ENCODE data around the gene RXRG. TPM values are rescaled to one million over a fixed set of nuclear protein-coding genes. Genes with fewer than 3 reads are reported as not detected.
A peak's percentile ranks its signal among the peaks of the same experiment; 100 is the strongest.

RXRG gene
- total RNA-seq, 1 donor from 2014 or later, result not detected

DNA sequence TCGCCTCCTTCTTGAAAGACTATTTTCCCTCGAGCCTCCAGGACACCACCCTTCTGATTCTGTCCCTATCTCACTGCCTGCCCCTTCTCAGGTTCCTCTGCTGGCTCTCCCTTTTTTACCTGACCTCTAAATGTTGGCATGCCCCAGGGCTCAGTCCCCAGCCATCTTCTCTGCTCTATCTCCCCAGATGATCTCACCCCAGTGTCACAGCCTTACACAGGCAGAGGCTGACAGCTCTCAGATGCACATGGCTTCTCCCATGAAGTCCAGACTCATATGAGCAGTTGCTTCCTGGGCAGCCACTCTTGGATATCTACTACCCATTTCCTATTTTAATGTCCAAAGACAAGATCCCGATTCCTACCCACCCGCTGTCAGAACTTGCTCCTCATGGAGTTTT lies 37.5 kb downstream of the RXRG start:
- H3K4me3 Mint-ChIP-seq (ENCODE audit: unreplicated experiment), result no peak overlapping the region
- Histone ChIP-seq H3K79me2 (ENCODE audit: insufficient read depth, low read length) (no peaks in the 10 kb centered on the region), H3K4me2 (ENCODE audit: low read length) (no peak overlapping the region), H3K4me1 (ENCODE audit: insufficient read depth, low read length) (no peaks in the 10 kb centered on the region), H3K27me3 (ENCODE audit: insufficient read depth, low read length) (peaks cover 36% of the 10 kb centered on the region), H3K27ac (ENCODE audit: low read depth, low read length) (no peak overlapping the region), H3K4me3 (ENCODE audit: insufficient read depth, low read depth, low read length) (no peak overlapping the region), H3K9me3 (ENCODE audit: insufficient read depth, low read depth, low read length) (no peaks in the 10 kb centered on the region), H4K20me1 (ENCODE audit: insufficient read depth, low read length) (no peaks in the 10 kb centered on the region), H2AFZ (ENCODE audit: low read depth, low read length) (no peak overlapping the region), H3K36me3 (ENCODE audit: insufficient read depth, low read length) (no peaks in the 10 kb centered on the region), H3K9ac (ENCODE audit: low read length) (no peak overlapping the region)
- DNase-seq (ENCODE audit: low read depth), result no peak
- H3K27ac Mint-ChIP-seq (ENCODE audit: unreplicated experiment), result no peak overlapping the region
- FAIRE-seq, result no peak
- H3K9me3 Mint-ChIP-seq (ENCODE audit: unreplicated experiment), result no peaks in the 10 kb centered on the region
- H3K27me3 Mint-ChIP-seq (ENCODE audit: low read depth, unreplicated experiment), result peaks cover 63% of the 10 kb centered on the region
- H3K36me3 Mint-ChIP-seq (ENCODE audit: low read depth, unreplicated experiment), result peaks cover 3% of the 10 kb centered on the region
- TF ChIP-seq, protein P1, sequence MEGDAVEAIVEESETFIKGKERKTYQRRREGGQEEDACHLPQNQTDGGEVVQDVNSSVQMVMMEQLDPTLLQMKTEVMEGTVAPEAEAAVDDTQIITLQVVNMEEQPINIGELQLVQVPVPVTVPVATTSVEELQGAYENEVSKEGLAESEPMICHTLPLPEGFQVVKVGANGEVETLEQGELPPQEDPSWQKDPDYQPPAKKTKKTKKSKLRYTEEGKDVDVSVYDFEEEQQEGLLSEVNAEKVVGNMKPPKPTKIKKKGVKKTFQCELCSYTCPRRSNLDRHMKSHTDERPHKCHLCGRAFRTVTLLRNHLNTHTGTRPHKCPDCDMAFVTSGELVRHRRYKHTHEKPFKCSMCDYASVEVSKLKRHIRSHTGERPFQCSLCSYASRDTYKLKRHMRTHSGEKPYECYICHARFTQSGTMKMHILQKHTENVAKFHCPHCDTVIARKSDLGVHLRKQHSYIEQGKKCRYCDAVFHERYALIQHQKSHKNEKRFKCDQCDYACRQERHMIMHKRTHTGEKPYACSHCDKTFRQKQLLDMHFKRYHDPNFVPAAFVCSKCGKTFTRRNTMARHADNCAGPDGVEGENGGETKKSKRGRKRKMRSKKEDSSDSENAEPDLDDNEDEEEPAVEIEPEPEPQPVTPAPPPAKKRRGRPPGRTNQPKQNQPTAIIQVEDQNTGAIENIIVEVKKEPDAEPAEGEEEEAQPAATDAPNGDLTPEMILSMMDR (IDR thresholded peaks at IDR 0.05; ENCODE audit: insufficient read depth, low read depth, low read length), result no peak
- TF ChIP-seq EZH2 (IDR thresholded peaks at IDR 0.05; ENCODE audit: insufficient read depth, low read length), result no peak
- no peaks in the 10 kb centered on the region for H3K4me1 Mint-ChIP-seq (ENCODE audit: low read depth, unreplicated experiment)

DNA sequence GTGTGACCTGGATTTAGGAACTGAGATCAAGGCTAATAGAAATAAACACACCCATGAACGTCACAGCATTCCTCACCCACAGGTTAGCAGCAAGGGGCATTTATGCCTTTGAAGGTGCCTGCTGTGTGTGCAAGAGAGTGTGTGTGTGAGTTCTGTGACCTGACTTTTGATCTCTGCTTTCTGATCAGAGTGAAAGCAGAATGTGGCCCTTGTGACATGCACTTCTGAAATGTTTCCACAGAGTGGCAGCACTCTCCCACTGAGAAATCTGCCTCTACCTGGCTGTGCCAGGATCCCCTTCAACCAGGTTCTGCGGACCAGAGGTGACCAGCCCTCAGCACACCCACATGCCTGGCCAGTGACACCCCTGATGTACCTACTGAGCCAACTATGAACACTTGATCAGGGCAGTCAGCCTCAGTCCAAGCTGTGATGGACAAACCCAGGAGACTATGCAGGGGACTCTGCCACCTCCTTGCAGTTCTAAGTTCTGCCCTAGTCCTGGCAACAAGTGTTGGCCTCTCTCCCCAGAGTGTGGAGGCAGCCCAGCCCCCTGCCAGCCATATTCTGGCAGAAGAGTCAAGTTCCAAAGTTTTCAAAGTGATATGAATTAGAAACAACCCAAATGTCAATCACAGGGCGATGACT lies 41.0 kb downstream of the RXRG start:
- Histone ChIP-seq H3K27ac (ENCODE audit: low read depth, low read length) (no peak overlapping the region), H4K20me1 (ENCODE audit: insufficient read depth, low read length) (no peaks in the 10 kb centered on the region), H3K9ac (ENCODE audit: low read length) (no peak overlapping the region), H2AFZ (ENCODE audit: low read depth, low read length) (no peak overlapping the region), H3K4me1 (ENCODE audit: insufficient read depth, low read length) (no peaks in the 10 kb centered on the region), H3K27me3 (ENCODE audit: insufficient read depth, low read length) (peaks cover 45% of the 10 kb centered on the region), H3K4me3 (ENCODE audit: insufficient read depth, low read depth, low read length) (no peak overlapping the region), H3K9me3 (ENCODE audit: insufficient read depth, low read depth, low read length) (no peaks in the 10 kb centered on the region), H3K79me2 (ENCODE audit: insufficient read depth, low read length) (no peaks in the 10 kb centered on the region), H3K4me2 (ENCODE audit: low read length) (no peak overlapping the region), H3K36me3 (ENCODE audit: insufficient read depth, low read length) (no peaks in the 10 kb centered on the region)
- FAIRE-seq (no peak), DNase-seq (ENCODE audit: low read depth) (no peak)
- no peaks in the 10 kb centered on the region for H3K9me3 Mint-ChIP-seq (ENCODE audit: unreplicated experiment)
- H3K4me1 Mint-ChIP-seq (ENCODE audit: low read depth, unreplicated experiment), result no peaks in the 10 kb centered on the region
- H3K4me3 Mint-ChIP-seq (ENCODE audit: unreplicated experiment), result no peak overlapping the region
- H3K27ac Mint-ChIP-seq (ENCODE audit: unreplicated experiment), result no peak overlapping the region
- H3K27me3 Mint-ChIP-seq (ENCODE audit: low read depth, unreplicated experiment), result peaks cover 51% of the 10 kb centered on the region
- H3K36me3 Mint-ChIP-seq (ENCODE audit: low read depth, unreplicated experiment), result peaks cover 2% of the 10 kb centered on the region
- TF ChIP-seq, protein P1 (IDR thresholded peaks at IDR 0.05; ENCODE audit: insufficient read depth, low read depth, low read length), result peak; percentile 28
- TF ChIP-seq EZH2 (IDR thresholded peaks at IDR 0.05; ENCODE audit: insufficient read depth, low read length), result no peak

DNA sequence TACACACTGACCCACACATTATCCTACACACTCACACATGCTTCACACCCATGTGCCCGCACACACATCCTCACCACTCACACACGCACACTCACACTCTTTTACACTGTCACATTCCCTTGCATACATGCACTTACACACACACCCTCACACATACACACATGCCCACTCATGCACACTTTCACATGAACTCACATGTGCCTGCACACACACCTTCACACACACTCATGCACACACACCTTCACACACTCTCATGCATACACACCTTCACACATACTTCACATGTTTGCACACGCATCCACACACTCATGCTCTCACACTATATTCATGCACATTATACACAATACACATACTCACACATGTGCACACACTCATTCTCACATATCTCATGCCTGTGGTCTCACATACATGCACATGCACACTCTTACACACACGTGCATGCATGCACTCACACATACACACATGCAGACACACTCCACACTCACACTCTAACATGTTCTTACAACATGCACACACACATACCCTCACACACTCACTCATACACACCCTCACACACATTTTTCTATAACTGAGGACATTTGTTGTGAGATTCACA lies 42.3 kb downstream of the RXRG start:
- FAIRE-seq, result no peak
- no peaks in the 10 kb centered on the region for H3K36me3 ChIP-seq (ENCODE audit: insufficient read depth, low read length)
- H3K9me3 ChIP-seq (ENCODE audit: insufficient read depth, low read depth, low read length), result no peaks in the 10 kb centered on the region

More for the DNA sequence above, 42.3 kb downstream of the RXRG start:
- H3K27ac ChIP-seq (ENCODE audit: low read depth, low read length), result no peak overlapping the region
- no peak overlapping the region for H3K9ac ChIP-seq (ENCODE audit: low read length)
- H3K4me2 ChIP-seq (ENCODE audit: low read length), result no peak overlapping the region
- no peak for DNase-seq (ENCODE audit: low read depth)
- H3K9me3 Mint-ChIP-seq (ENCODE audit: unreplicated experiment), result peaks cover 2% of the 10 kb centered on the region
- no peaks in the 10 kb centered on the region for H3K36me3 Mint-ChIP-seq (ENCODE audit: low read depth, unreplicated experiment)
- no peaks in the 10 kb centered on the region for H3K79me2 ChIP-seq (ENCODE audit: insufficient read depth, low read length)
- H3K27me3 ChIP-seq (ENCODE audit: insufficient read depth, low read length), result peaks cover 45% of the 10 kb centered on the region
- TF ChIP-seq, protein P1 (IDR thresholded peaks at IDR 0.05; ENCODE audit: insufficient read depth, low read depth, low read length), result no peak
- TF ChIP-seq EZH2 (IDR thresholded peaks at IDR 0.05; ENCODE audit: insufficient read depth, low read length), result no peak
- H2AFZ ChIP-seq (ENCODE audit: low read depth, low read length), result no peak overlapping the region
- H3K4me3 Mint-ChIP-seq (ENCODE audit: unreplicated experiment), result no peak overlapping the region
- no peaks in the 10 kb centered on the region for H4K20me1 ChIP-seq (ENCODE audit: insufficient read depth, low read length)
- H3K4me3 ChIP-seq (ENCODE audit: insufficient read depth, low read depth, low read length), result no peak overlapping the region
- peaks cover 39% of the 10 kb centered on the region for H3K27me3 Mint-ChIP-seq (ENCODE audit: low read depth, unreplicated experiment)
- H3K4me1 Mint-ChIP-seq (ENCODE audit: low read depth, unreplicated experiment), result peaks cover under 1% of the 10 kb centered on the region
- H3K27ac Mint-ChIP-seq (ENCODE audit: unreplicated experiment), result no peak overlapping the region
- H3K4me1 ChIP-seq (ENCODE audit: insufficient read depth, low read length), result no peaks in the 10 kb centered on the region
